Neuronal stem cell (in vitro differentiated cells): Measurements from ENCODE around the gene FAM98B.

Experiments used
- DNase-seq: peaks from one replicate; pipeline ENCODE4 v3.0.0-alpha.2; 2013; ENCODE audit warnings: low spot score
- H2AFZ ChIP-seq: one replicate; pipeline ENCODE4 v1.6.1; 2013; ENCODE audit warnings: mild to moderate bottlenecking, low read length, inconsistent platforms
- H2AK5ac ChIP-seq: 2 replicates; pipeline ENCODE4 v1.6.1; 2013; ENCODE audit warnings: low read depth, mild to moderate bottlenecking, inconsistent platforms, low read length, moderate library complexity, mixed read lengths
- H2BK120ac ChIP-seq: 2 replicates; pipeline ENCODE4 v1.6.1; 2013; ENCODE audit warnings: low read depth, mild to moderate bottlenecking, inconsistent platforms, low read length, moderate library complexity, mixed read lengths
- H2BK12ac ChIP-seq: one replicate; pipeline ENCODE4 v1.6.1; 2013; ENCODE audit warnings: low read length, inconsistent platforms
- H2BK15ac ChIP-seq: 2 replicates; pipeline ENCODE4 v1.6.1; 2013; ENCODE audit warnings: mild to moderate bottlenecking, low read length, inconsistent platforms, mixed read lengths
- H2BK5ac ChIP-seq: one replicate; pipeline ENCODE4 v1.6.1; 2013; ENCODE audit warnings: inconsistent platforms, mild to moderate bottlenecking, low read length, moderate library complexity
- H3K14ac ChIP-seq: one replicate; pipeline ENCODE4 v1.6.1; 2013; ENCODE audit warnings: low read length, inconsistent platforms
- H3K18ac ChIP-seq: 2 replicates; pipeline ENCODE4 v1.6.1; 2013; ENCODE audit warnings: low read length, inconsistent platforms
- H3K23ac ChIP-seq: 2 replicates; pipeline ENCODE4 v1.6.1; 2013; ENCODE audit warnings: low read depth, mild to moderate bottlenecking, mixed read lengths, low read length, inconsistent platforms; ENCODE audit not compliant: poor library complexity
- H3K27ac ChIP-seq: replicated peaks from 3 replicates; pipeline ENCODE4 v1.5.1; 2013; ENCODE audit warnings: low read length, inconsistent platforms
- H3K27me3 ChIP-seq, 3 experiments: 2 replicates each; pipeline ENCODE4 v1.6.1; 2013; ENCODE audit warnings: low read length in 3 of 3, mild to moderate bottlenecking in 2 of 3, inconsistent platforms in 1 of 3, low read depth in 1 of 3, mixed read lengths in 1 of 3, moderate library complexity in 1 of 3; ENCODE audit not compliant: control insufficient read depth in 3 of 3, insufficient read depth in 3 of 3
- H3K36me3 ChIP-seq, 2 donors: replicated peaks in 1 of 2; 2 replicates each; pipeline ENCODE4 v1.6.1; 2013; ENCODE audit warnings: low read length in 2 of 2; ENCODE audit not compliant: control insufficient read depth in 2 of 2, insufficient read depth in 2 of 2
- H3K4ac ChIP-seq: 2 replicates; pipeline ENCODE4 v1.6.1; 2013; ENCODE audit warnings: inconsistent platforms, mild to moderate bottlenecking, low read length, moderate library complexity
- H3K4me1 ChIP-seq, 2 donors: 1 replicate in 1 of 2; 2 replicates in 1 of 2; pipeline ENCODE4 v1.6.1; 2013; ENCODE audit warnings: low read length in 2 of 2, low read depth in 1 of 2; ENCODE audit not compliant: control insufficient read depth in 2 of 2, insufficient read depth in 1 of 2
- H3K4me2 ChIP-seq: one replicate; pipeline ENCODE4 v1.6.1; 2013; ENCODE audit warnings: mild to moderate bottlenecking, low read length, inconsistent platforms; ENCODE audit not compliant: insufficient read depth, poor library complexity, severe bottlenecking
- H3K4me3 ChIP-seq, 2 donors: 2 replicates each; pipeline ENCODE4 v1.5.1; 2013; ENCODE audit warnings: low read length in 2 of 2, mild to moderate bottlenecking in 2 of 2, inconsistent platforms in 1 of 2, moderate library complexity in 1 of 2
- H3K79me1 ChIP-seq: one replicate; pipeline ENCODE4 v1.6.1; 2013; ENCODE audit warnings: low read depth, mild to moderate bottlenecking, inconsistent platforms, low read length, moderate library complexity
- H3K9ac ChIP-seq: one replicate; pipeline ENCODE4 v1.6.1; 2013; ENCODE audit warnings: mild to moderate bottlenecking, low read depth, low read length, inconsistent platforms; ENCODE audit not compliant: poor library complexity
- H3K9me3 ChIP-seq, 2 donors: replicated peaks in 1 of 2; 2 replicates each; pipeline versions ENCODE3 to v1.6.1; 2013; ENCODE audit warnings: low read length in 2 of 2, mild to moderate bottlenecking in 2 of 2, inconsistent platforms in 1 of 2, low read depth in 1 of 2, mixed read lengths in 1 of 2, moderate library complexity in 1 of 2; ENCODE audit not compliant: control insufficient read depth in 2 of 2, insufficient read depth in 1 of 2
- H4K8ac ChIP-seq: one replicate; pipeline ENCODE4 v1.6.1; 2013; ENCODE audit warnings: low read depth, mild to moderate bottlenecking, inconsistent platforms, low read length, moderate library complexity
- H4K91ac ChIP-seq: one replicate; pipeline ENCODE4 v1.6.1; 2013; ENCODE audit warnings: low read length, low read depth, mild to moderate bottlenecking, inconsistent platforms; ENCODE audit not compliant: poor library complexity
- WGBS, 2 donors: extraction: QIAGEN DNeasy Blood & Tissue Kit; methylation state at CpG; one replicate each; pipeline ENCODE4 v1.1.7; 2013; ENCODE audit warnings: missing lambda C conversion rate in 2 of 2, mixed read lengths in 1 of 2; ENCODE audit not compliant: insufficient read length in 2 of 2, insufficient replicate concordance in 1 of 2; ENCODE audit errors: extremely low coverage in 2 of 2; 5-methylcytosine and 5-hydroxymethylcytosine counted together

FAM98B gene

GRCh38 chr15:38487378-38487777, 33.5 kb downstream of the FAM98B start:
- no peak overlapping the region for H3K14ac ChIP-seq
- H3K4me3 ChIP-seq, result no peak overlapping the region
- no peak overlapping the region for H3K23ac ChIP-seq
- H3K9ac ChIP-seq, result no peak overlapping the region
- H3K27me3 ChIP-seq, result no peaks in the 10 kb centered on the region
- no peak overlapping the region for H2BK12ac ChIP-seq
- H3K36me3 ChIP-seq, result peaks cover 0 to 46% of the 10 kb centered on the region in 2 donors
- no peak overlapping the region for H2AK5ac ChIP-seq
- H2AFZ ChIP-seq, result no peak overlapping the region
- no peaks in the 10 kb centered on the region for H3K79me1 ChIP-seq
- no peak overlapping the region for H4K8ac ChIP-seq
- no CpG with 5 or more reads among the region's 1 CpG for WGBS, 2 donors
- no peak overlapping the region for H3K4me2 ChIP-seq
- H3K27ac ChIP-seq, result no peak overlapping the region
- no peaks in the 10 kb centered on the region for H3K4me1 ChIP-seq
- no peak overlapping the region for H2BK5ac ChIP-seq
- no peak overlapping the region for H3K18ac ChIP-seq
- no peak overlapping the region for H4K91ac ChIP-seq
- no peak overlapping the region for H2BK15ac ChIP-seq
- no peak for DNase-seq
- H2BK120ac ChIP-seq, result no peak overlapping the region
- H3K4ac ChIP-seq, result no peak overlapping the region
- no peaks in the 10 kb centered on the region for H3K9me3 ChIP-seq

- Histone ChIP-seq H3K4me2 (no peak overlapping the region), H2BK120ac (no peak overlapping the region), H3K9me3 (no peaks in the 10 kb centered on the region), H4K91ac (no peak overlapping the region), H3K4me1 (no peaks in the 10 kb centered on the region), H3K23ac (no peak overlapping the region), H3K27ac (no peak overlapping the region), H3K79me1 (no peaks in the 10 kb centered on the region), H2BK5ac (no peak overlapping the region), H3K14ac (no peak overlapping the region), H3K4ac (no peak overlapping the region), H2BK15ac (no peak overlapping the region), H3K18ac (no peak overlapping the region), H2AFZ (no peak overlapping the region), H2BK12ac (no peak overlapping the region), H3K4me3 (no peak overlapping the region), H3K27me3 (no peaks in the 10 kb centered on the region), H3K36me3 (peaks cover 0 to 32% of the 10 kb centered on the region in 2 donors), H2AK5ac (no peak overlapping the region), H3K9ac (no peak overlapping the region), H4K8ac (no peak overlapping the region)
- no peak for DNase-seq
- no CpG with 5 or more reads among the region's 3 CpGs for WGBS, 2 donors
Observed at GRCh38 chr15:38490242-38490922, 36.5 kb downstream of the FAM98B start.

DNA sequence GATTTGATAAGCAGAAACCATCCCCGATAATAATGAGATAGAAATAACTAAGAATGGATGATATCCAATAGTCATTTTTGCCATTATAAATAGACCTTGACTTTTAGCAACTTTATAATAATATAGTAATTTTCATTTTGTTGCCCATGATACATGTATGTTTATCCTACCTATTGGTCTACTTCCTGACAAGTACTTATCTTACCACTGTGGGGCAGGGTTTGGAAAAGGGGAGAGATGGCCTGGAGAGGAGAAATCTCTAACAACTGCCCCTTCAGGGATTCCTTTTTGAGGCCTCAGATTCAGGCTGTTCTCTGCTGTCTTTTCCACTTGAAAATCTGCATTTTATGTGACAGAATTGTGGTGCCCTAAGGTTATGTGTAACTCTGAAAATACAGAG, 42.2 kb downstream of the FAM98B start:
- H3K27me3 ChIP-seq, result no peaks in the 10 kb centered on the region
- H3K18ac ChIP-seq, result no peak overlapping the region
- no peak overlapping the region for H2BK12ac ChIP-seq
- no peaks in the 10 kb centered on the region for H3K9me3 ChIP-seq
- no peak overlapping the region for H2BK120ac ChIP-seq
- no peak overlapping the region for H3K4ac ChIP-seq
- no peak overlapping the region for H3K27ac ChIP-seq
- H2AK5ac ChIP-seq, result no peak overlapping the region
- H4K91ac ChIP-seq, result no peak overlapping the region
- no peak overlapping the region for H3K23ac ChIP-seq
- H2BK15ac ChIP-seq, result no peak overlapping the region
- no CpG with 5 or more reads among the region's 1 CpG for WGBS, 2 donors
- H2AFZ ChIP-seq, result no peak overlapping the region
- no peaks in the 10 kb centered on the region for H3K79me1 ChIP-seq
- no peak overlapping the region for H3K14ac ChIP-seq
- no peaks in the 10 kb centered on the region for H3K4me1 ChIP-seq
- H4K8ac ChIP-seq, result no peak overlapping the region
- no peak overlapping the region for H3K9ac ChIP-seq
- no peak overlapping the region for H3K4me3 ChIP-seq
- no peak overlapping the region for H2BK5ac ChIP-seq
- H3K4me2 ChIP-seq, result no peak overlapping the region
- peaks cover 0 to 2% of the 10 kb centered on the region in 2 donors for H3K36me3 ChIP-seq
- DNase-seq, result no peak

DNA sequence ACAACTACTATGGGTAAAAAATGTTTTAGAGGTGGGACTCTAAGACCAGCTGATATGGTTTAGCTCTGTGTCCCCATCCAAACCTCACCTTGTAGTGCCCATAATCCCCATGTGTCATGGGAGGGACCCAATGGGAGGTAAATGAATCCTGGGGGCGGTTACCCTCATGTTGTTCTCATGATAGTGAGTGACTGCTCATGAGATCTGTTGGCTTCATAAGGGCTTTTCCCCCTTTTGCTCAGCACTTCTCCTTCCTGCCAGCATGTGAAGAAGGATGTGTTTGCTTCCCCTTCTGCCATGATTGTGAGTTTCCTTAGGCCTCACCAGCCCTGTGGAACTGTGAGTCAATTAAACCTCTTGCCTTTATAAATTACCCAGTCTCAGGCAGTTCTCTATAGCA, 45.7 kb downstream of the FAM98B start:
- no CpG with 5 or more reads among the region's 1 CpG for WGBS, 2 donors
- H3K9ac ChIP-seq, result no peak overlapping the region
- no peaks in the 10 kb centered on the region for H3K9me3 ChIP-seq
- no peak overlapping the region for H3K23ac ChIP-seq
- H4K91ac ChIP-seq, result no peak overlapping the region
- no peak overlapping the region for H3K4me3 ChIP-seq
- H3K4ac ChIP-seq, result no peak overlapping the region
- no peak overlapping the region for H3K27ac ChIP-seq
- peaks cover 0 to 4% of the 10 kb centered on the region in 2 donors for H3K4me1 ChIP-seq
- H3K18ac ChIP-seq, result no peak overlapping the region
- H3K36me3 ChIP-seq, result no peaks in the 10 kb centered on the region
- no peak overlapping the region for H2AK5ac ChIP-seq
- no peak overlapping the region for H2BK5ac ChIP-seq
- no peak overlapping the region for H3K14ac ChIP-seq
- H3K27me3 ChIP-seq, result no peaks in the 10 kb centered on the region
- H2AFZ ChIP-seq, result no peak overlapping the region
- no peak overlapping the region for H2BK120ac ChIP-seq
- no peaks in the 10 kb centered on the region for H3K79me1 ChIP-seq
- no peak overlapping the region for H4K8ac ChIP-seq
- H3K4me2 ChIP-seq, result no peak overlapping the region
- DNase-seq, result no peak
- H2BK15ac ChIP-seq, result no peak overlapping the region
- H2BK12ac ChIP-seq, result no peak overlapping the region
